ACHN (cell line): ENCODE results near the gene SLC22A2.

Source experiments
- DNase-seq: peaks from one replicate; pipeline ENCODE4 v3.0.0-alpha.2; 2015
- in situ Hi-C: cut with HindIII; loops from 2 replicates; pipeline ENCODE4 v1.10.0; 2017; ENCODE audit warnings: low sequenced_read_pairs, low pct_ligation_motif_present, low pct_unique_long_range_greater_than_20kb

The SLC22A2 gene

GRCh38 chr6:160276126-160276525 lies 17.5 kb upstream of the SLC22A2 start:
- in situ Hi-C loops = no loop called here
- DNase-seq = no peak

- DNase-seq = no peak
These were observed 16.9 kb upstream of the SLC22A2 start for GRCh38 chr6:160275511-160276003.

GRCh38 chr6:160274871-160275510 lies 16.4 kb upstream of the SLC22A2 start:
- in situ Hi-C loops = no loop called here
- no peak for DNase-seq

More at GRCh38 chr6:160275511-160276003, 16.9 kb upstream of the SLC22A2 start:
- in situ Hi-C loops = no loop called here

- no peak for DNase-seq
- in situ Hi-C loops = no loop called here
These were observed 15.1 kb upstream of the SLC22A2 start for GRCh38 chr6:160273750-160274149.

- DNase-seq = no peak
- in situ Hi-C loops = no loop called here
These were observed 14.6 kb upstream of the SLC22A2 start for GRCh38 chr6:160273196-160273595.

- in situ Hi-C loops = no loop called here
- no peak for DNase-seq
These were observed 14.1 kb upstream of the SLC22A2 start for GRCh38 chr6:160272707-160273106.

GRCh38 chr6:160270347-160270746 lies 11.7 kb upstream of the SLC22A2 start:
- no peak for DNase-seq
- in situ Hi-C loops = no loop called here

- no peak for DNase-seq
- in situ Hi-C loops = no loop called here
These were observed 11.2 kb upstream of the SLC22A2 start for GRCh38 chr6:160269771-160270170.

GRCh38 chr6:160269023-160269521 lies 10.5 kb upstream of the SLC22A2 start:
- in situ Hi-C loops = no loop called here
- DNase-seq = no peak

- DNase-seq = no peak
- in situ Hi-C loops = no loop called here
These were observed 8.5 kb upstream of the SLC22A2 start for GRCh38 chr6:160267102-160267501.

- in situ Hi-C loops = no loop called here
- DNase-seq = no peak
These were observed 7.4 kb upstream of the SLC22A2 start for GRCh38 chr6:160265869-160266476.

- in situ Hi-C loops = no loop called here
- no peak for DNase-seq
These were observed 5.5 kb upstream of the SLC22A2 start for GRCh38 chr6:160264061-160264612.

- in situ Hi-C loops = no loop called here
- no peak for DNase-seq
These were observed 4.7 kb upstream of the SLC22A2 start for GRCh38 chr6:160263196-160263939.

- no peak for DNase-seq
- in situ Hi-C loops = no loop called here
These were observed 3.5 kb upstream of the SLC22A2 start for GRCh38 chr6:160261991-160262680.

GRCh38 chr6:160260803-160261450 lies 2.3 kb upstream of the SLC22A2 start:
- no peak for DNase-seq
- in situ Hi-C loops = no loop called here

- in situ Hi-C loops = no loop called here
- DNase-seq = no peak
These were observed 1.7 kb upstream of the SLC22A2 start for GRCh38 chr6:160260367-160260766.

- in situ Hi-C loops = no loop called here
- no peak for DNase-seq
These were observed 977 bp upstream of the SLC22A2 start for GRCh38 chr6:160259598-160259997.

- DNase-seq = no peak
- in situ Hi-C loops = no loop called here
These were observed 463 bp upstream of the SLC22A2 start for GRCh38 chr6:160259143-160259425.
